NCI-H146 (cell line): ENCODE data around the gene PTH.
A peak's percentile ranks its signal among the peaks of the same experiment; 100 is the strongest.

Experiments
- DNase-seq: peaks from one replicate; lab custom pipeline; 2025; lab: John Stamatoyannopoulos, UW

PTH gene

GRCh38 chr11:13495929-13496328, at the start of gene PTH:
Gene PTH, minus strand, starts transcription at chr11:13495997. Its CDS starts 3,142 bp downstream, at chr11:13492855.
- no peak for DNase-seq

GRCh38 chr11:13538044-13538443, 42.2 kb upstream of the PTH start:
- no peak for DNase-seq

GRCh38 chr11:13535819-13536218, 40.0 kb upstream of the PTH start:
- DNase-seq = no peak

- no peak for DNase-seq
Measured at GRCh38 chr11:13534358-13534757, 38.6 kb upstream of the PTH start.

- no peak for DNase-seq
Measured at GRCh38 chr11:13525257-13525656, 29.5 kb upstream of the PTH start.

- DNase-seq = no peak
Measured at GRCh38 chr11:13503393-13503792, 7.6 kb upstream of the PTH start.

- no peak for DNase-seq
Measured at GRCh38 chr11:13502492-13502891, 6.7 kb upstream of the PTH start.

- DNase-seq = no peak
Measured at GRCh38 chr11:13494051-13494450, 1.7 kb downstream of the PTH start.

- peak; percentile 2 for DNase-seq
Measured at GRCh38 chr11:13487661-13488030, 8.2 kb downstream of the PTH start.

GRCh38 chr11:13486926-13487660, 8.7 kb downstream of the PTH start:
- DNase-seq = peak; percentile 29

- no peak for DNase-seq
Measured at GRCh38 chr11:13480198-13480597, 15.6 kb downstream of the PTH start.

- DNase-seq = no peak
Measured at GRCh38 chr11:13479688-13480087, 16.1 kb downstream of the PTH start.

- DNase-seq = no peak
Measured at GRCh38 chr11:13475091-13475490, 20.7 kb downstream of the PTH start.

- DNase-seq = no peak
Measured at GRCh38 chr11:13473013-13473722, 22.6 kb downstream of the PTH start.

- DNase-seq = no peak
Measured at GRCh38 chr11:13468750-13469149, 27.0 kb downstream of the PTH start.

- peak; percentile 12 for DNase-seq
Measured at GRCh38 chr11:13465909-13466371, 29.9 kb downstream of the PTH start.

GRCh38 chr11:13463779-13464290, 32.0 kb downstream of the PTH start:
- no peak for DNase-seq

GRCh38 chr11:13462901-13463778, 32.7 kb downstream of the PTH start, which contains the start of gene BTBD10:
Gene BTBD10, minus strand, starts transcription at chr11:13463222. Its CDS starts 18,098 bp downstream, at chr11:13445124.
- peak; percentile 91 for DNase-seq

- DNase-seq = peak; percentile 59
Measured at GRCh38 chr11:13462311-13462900, 33.4 kb downstream of the PTH start.

- DNase-seq = no peak
Measured at GRCh38 chr11:13461291-13461690, 34.5 kb downstream of the PTH start.

GRCh38 chr11:13450832-13451397, 44.9 kb downstream of the PTH start:
- no peak for DNase-seq
